ENCODE measurements around the gene POLR3K. TPM values are rescaled to one million over a fixed set of nuclear protein-coding genes. Genes with fewer than 3 reads are reported as not detected.

Gene POLR3K
- total RNA-seq (2014; rRNA removed; shearing (Covaris generic)), result 8.3 and 11.2 TPM in 2 replicates

DNA sequence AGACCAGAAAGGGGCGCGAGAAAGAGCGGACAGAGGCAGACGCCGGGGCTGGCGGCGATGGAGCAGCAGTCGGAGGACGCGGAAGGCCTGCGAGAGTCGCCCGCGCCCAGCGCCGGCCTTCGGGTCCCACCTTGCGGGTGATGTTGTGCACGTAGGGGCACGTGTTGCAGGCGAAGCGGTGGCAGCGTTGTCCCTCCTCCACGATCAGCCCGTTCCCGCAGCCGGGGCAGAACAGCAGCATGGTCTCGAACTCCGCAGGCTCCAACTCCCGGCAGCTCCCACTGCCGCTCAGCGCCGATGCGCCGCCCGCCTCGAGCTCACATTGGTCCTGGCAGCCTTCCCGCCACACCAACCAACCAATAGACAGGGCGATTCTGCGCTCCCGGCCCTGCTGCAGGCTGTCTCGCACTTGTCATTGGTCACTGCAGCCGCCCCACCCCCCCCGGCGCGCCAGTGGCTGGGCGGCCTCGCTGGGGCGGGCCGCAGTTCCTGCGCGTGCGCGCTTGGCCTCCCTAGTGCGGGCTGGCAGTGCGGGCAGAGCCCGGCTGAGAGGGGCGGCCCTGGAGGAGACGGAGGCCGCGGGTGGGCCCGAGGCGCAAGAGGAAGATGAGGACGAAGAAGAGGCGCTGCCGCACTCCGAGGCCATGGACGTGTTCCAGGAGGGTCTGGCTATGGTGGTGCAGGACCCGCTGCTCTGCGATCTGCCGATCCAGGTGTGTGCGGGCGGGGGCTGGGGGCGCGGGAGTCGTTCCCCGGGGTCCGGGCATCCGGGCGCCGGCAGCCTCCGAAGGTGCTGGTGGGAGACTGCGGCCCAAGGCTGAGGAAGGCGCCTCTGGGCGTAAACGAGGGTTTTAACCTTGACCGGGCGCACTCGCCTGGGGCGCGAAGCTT lies at the start of gene POLR3K, which contains the start of gene SNRNP25:
TSS of gene POLR3K (minus strand) at position 263 of the 891 bp plus-strand sequence. CDS start at position 241, 22 bp downstream.
TSS of gene SNRNP25 (plus strand) at position 483 of the 891 bp plus-strand sequence. CDS start at position 672, 189 bp downstream.
- DNase-seq (ENCODE audit: low read depth), result peak; percentile 97

DNA sequence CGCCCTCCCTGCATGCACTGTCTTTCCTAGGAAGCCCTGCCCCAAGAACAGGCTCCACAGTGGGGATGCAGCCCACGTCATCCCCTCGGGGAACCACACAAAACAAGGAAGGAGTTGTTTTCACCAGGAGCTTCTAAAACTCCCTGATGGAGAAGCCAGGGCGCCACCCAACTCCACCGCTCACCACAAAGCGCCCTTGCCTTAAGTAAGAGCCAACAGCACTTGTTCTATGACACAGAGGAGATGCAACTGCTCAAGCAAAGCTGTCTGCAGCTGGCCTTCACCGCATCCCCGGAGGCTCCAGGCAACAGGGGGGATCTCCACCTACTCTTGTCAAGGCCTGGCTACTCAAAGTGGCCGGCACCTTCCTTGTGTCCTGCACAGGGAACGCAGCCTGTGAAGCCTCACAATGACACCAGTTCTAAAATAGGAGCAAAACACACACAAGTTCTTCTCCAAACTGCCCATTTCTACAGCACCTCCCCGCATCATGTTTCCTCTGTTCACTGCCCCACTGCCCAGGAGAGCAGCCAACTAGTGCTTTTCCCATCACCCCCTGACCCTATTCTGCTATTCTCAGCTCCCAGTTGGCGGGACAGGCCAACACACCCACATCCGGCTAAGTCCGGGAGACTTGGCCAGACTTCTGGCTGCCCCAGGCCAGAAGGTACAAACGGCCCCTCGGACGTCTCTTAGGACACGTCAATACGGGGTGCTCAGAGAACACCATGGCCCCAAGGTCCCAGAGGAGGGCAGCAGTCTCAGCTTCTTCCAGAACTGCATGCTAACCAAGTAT lies 48.9 kb upstream of the POLR3K start:
- no peak for DNase-seq (ENCODE audit: low read depth)

DNA sequence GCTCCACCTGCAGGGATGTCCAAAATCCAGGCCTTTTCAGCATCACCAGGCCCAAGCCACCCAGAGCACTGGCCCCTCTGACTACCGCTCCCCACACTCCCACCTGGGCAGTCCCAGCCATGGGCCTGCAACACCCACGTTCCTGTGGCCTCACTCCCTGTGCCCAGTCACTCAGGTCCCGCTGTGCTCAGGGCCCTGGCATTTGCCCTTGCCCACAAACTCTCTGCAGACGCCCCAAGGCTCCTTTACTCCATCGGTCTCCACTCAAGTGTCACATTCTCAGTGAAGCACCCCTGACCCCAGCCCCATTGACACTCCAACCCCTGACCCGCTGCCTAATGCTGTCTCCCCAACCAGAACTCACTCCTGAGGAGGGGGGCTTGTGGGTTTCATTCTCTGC lies 48.2 kb upstream of the POLR3K start:
- DNase-seq (ENCODE audit: low read depth), result peak; percentile 37

DNA sequence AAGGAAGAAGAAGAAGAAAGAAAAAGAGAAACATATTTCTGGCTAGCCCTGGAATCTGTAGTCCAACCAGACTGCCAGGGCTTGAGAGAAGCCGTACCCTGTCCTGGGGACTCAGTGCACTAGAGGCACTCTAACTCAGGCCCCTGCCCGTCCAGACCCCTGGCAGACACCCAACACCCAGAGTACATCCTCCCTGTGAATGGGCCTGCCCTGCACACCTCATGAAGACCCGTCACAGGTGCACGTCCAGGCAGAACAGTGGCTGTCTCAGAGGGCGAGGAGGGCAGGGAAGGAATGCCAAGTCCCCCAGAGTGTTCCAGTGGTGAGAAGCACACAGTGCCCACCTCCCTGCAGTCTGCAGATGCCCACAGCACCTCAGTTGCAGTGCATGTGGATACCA lies 47.6 kb upstream of the POLR3K start:
- no peak for DNase-seq (ENCODE audit: low read depth)

DNA sequence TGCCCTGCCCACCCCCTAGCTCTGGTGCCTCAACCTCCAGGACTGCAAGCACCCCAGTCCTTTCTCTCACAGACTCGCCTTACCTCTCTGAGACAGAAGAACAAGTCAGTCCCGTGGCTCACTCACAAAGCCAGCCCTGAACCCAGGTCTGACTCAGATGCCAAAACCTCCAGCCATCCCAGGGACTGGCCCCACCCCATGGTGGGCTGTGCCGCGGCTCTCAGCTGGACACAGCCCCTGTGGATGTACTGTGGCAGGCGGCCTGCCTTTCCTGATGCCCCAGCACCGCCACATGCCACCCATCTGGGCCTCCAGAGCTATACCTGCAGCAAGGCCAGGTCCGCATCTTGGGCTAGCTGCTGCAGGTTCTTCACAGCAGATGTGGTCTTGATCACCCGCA lies 44.4 kb upstream of the POLR3K start:
- DNase-seq (ENCODE audit: low read depth), result peak; percentile 48

DNA sequence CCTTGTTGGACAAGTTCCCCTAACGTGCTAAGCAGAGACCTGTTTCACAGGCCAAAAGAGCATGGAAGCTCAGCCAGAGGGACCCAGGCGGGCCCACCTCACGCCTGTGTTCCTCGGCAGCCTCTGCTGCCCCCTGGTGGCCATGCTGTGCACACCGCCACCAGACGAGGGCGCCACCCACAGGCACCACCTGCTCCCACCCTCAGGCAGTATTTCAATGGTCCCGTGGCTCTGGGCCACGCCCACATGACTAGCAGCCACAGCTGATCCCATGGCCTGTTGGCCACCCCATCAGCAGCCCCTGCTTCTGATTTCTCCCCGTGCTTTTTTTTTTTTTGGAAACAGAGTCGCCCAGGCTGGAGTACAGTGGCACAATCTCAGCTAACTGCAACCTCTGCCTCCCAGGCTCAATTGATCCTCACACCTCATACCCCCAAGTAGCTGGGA lies 43.5 kb upstream of the POLR3K start:
- DNase-seq (ENCODE audit: low read depth), result peak; percentile 79

DNA sequence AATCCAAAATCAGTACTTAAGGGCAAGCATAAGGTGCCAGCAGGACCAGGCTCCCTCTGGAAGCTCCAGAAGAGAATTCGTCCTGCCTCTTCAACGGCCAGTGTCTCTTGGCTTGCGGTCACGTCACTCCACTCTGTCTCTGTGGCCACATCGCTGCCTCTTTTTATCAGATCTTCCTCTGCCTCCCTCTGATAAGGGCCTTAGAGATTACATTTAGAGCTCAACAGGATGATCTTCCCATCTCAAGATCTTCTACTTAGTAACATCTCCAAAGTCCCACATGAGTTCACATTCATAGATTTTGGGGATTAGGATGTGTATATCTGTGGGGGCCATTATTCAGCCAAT lies 41.5 kb upstream of the POLR3K start:
- DNase-seq (ENCODE audit: low read depth), result no peak

DNA sequence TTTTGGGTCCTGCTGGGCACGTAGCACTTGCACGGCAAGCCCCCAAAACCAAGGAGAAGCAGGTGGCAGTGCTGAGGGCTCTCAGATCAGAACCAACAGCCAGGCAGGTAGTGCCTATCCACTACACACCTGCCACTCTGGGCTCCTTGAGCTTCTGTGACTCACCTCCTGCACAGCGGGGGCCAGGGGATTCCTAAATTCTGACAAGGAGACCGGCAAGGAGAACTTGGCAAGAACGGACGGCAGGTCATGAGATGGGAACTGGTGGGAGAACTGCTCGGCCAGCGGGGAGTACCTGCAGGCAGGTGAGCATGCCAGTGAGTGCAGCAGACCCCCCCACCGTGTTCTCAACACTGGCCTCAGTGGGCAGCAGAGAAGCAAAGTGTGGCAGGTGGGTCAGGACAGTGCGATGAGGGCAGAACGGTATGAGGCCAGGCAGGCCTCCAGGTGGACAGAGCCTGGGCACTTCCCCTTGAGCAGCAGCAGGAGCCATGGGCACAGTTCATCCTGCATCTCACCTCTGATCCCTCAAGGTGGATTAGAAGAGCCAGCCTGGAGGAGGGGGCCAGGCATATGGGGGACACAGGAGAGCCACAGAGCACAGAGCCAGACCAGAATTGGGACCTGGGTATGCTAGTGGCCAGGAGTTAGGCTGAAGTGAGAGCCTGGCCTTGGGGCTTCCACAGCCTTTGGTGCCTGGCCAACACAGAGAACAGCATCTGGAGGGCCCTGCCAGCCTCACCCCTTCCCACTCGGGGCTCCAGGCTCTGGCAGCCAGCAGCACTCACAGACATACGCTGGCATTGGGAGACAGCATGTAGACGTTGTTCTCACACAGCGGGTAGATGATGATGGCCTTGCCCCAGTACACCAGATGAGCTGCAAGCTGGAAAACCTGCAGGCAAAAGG lies 39.3 kb upstream of the POLR3K start:
- DNase-seq (ENCODE audit: low read depth), result no peak

DNA sequence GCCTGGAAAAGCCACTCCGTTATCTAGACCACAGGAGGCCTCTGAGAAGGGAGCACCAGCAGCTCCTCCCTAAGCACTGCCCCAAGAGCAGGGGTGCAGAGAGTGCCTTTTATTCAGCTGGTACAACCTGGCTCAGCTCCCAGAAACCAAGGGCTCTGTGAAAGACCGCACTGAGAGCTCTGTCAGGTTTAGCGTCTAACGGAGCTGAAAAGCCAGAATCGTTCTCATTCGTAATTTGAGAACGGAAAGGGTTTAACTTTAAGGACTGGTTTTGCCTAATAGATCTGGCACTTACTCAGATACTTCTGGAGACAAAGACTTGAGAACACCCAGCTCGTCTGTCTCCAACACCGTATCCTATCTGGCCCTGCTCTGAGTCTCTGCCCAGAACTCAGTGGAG lies 38.1 kb upstream of the POLR3K start:
- no peak for DNase-seq (ENCODE audit: low read depth)

DNA sequence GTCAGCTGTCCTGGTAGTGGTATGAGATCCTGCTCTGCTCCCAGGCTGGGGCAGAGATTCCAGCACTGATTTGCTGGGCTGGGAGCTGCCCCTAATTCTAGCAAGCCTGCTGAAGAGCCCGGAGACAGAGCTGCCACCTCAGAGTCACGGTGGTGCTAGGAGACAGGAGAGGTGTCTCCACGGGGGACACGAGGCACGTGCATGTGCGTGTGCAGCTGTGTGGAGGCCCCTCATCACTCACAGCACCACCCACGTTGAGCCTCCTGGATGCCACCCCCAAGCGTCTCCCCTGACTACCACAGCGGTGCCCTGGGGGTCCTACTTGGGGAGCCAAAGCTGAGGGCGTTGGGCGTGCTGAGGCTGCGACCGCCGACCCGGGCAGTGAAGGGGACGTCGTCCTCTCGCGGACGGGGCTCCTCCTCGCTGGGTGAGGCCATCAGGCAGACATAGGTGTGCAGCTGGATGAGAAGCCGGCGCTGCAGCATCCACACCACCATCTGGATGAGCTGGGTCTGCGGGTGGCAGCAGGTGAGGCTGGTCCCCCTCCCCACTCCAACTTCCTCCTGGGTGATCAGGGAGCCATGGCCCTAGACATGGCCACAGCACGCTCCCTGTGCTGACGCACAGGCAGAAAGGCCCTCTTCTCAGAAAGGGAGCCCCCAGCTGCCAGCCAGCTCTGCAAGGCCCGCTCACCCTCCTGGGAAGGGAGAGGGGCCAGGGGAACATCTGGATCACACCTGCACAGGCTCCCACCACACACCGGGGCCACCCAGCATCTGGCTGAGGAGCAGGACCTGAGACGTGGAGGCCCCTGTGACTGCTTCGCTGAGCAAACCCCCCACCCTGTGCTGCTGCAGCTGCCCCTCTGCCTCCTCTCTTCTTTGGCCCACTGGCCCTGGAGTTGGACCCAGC lies 36.2 kb upstream of the POLR3K start:
- DNase-seq (ENCODE audit: low read depth), result no peak

DNA sequence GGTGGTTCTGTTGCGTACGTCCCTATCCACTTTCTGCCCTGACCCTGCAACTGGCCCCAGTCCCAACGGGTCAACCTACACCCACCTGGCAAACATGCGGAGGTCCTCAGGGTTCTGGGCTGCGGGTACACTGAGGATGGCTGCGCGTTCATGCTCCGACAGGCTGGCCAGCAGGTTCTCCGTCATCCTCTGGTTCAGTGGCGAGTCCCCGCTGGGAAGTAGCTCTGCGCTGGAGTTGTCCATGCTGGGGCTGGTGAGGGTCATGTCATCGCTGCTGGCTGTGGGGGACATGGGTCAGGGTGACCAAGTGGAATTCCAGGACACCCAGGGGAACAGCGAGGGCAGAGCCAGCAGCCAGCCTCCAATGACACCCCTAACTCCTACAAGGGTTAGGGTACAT lies 35.2 kb upstream of the POLR3K start:
- DNase-seq (ENCODE audit: low read depth), result no peak

DNA sequence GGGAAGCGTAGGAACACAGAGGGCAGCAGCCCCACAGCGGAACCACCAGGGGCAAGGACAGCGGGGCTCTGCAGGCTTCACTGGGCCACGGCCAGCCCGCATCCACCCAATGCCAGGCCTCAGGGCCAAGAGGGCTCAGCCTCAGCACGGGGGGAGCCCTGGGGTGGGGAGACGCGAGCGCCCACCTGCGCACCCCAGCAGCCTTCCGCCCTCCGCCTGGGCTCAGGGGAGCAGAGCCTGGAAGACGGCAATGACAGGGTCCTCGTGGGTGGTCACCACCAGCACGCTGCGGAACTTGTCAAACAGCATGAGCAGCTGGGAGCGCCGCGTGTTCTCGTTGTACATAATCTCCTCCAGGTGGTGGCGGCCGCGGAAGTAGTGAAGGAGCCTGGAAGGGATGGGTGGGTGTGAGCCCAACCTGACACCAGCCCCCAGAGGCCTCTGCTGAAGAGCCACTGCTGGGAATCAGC lies 33.1 kb upstream of the POLR3K start:
- no peak for DNase-seq (ENCODE audit: low read depth)

DNA sequence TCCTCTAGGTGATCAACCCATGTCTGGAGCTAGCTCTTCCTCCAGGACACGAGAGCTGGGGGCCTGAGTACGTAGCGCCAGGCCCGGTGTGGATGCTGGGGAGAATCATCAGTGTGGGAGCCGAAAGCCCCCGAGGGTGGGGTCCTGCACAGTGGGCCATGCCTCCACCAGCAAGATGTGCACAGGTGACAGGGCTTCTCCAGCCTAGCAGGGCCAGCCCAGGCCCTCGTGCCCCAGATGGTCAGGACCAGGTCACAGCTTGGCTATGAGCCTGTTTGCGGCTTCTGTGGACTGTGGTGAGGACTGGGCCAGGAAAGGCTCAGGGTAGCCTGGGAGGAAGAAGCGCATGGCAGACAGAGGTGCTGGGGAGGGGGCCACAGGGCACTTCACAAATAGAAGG lies 32.5 kb upstream of the POLR3K start:
- DNase-seq (ENCODE audit: low read depth), result no peak

DNA sequence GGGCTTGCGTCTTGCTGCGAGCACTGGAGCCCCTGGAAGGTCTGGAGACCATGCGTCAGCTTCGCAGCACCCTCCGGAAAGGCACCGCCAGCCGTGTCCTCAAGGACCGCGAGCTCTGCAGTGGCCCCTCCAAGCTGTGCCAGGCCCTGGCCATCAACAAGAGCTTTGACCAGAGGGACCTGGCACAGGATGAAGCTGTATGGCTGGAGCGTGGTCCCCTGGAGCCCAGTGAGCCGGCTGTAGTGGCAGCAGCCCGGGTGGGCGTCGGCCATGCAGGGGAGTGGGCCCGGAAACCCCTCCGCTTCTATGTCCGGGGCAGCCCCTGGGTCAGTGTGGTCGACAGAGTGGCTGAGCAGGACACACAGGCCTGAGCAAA lies 32.0 kb upstream of the POLR3K start:
- no peak for DNase-seq (ENCODE audit: low read depth)

DNA sequence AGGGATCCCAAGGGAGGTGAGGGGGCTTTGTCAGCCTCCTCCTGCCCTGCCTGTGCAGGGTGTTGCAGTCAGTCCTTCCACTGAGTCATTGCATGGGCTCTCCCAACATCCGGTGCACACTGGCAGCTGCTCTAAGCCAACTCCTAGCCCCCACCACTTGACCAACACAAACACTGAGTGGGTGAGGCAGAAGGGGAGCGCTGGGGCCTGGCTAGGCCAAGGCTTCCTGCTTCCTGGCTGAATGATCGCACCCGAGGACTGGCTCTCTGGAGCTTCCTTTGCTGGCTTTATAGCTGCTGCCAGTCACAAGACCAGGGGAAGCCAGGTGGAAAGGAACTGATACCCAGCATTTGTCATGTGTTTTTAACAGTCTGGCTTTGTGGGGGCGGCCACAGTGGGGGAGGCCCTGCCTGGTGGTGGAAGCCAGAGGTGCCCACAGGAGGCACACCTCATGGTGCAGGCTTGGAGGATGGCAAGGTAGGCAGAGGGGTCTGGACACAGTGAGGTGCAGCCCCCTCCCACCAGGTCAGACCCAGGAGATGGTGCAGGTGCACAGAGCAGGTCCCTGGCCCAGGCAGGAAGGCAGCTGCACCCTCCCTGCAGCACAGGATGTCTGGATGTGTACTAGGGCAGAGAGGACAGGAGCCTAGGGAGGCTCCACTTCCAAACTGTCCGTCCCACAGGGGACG lies 31.5 kb upstream of the POLR3K start:
- DNase-seq (ENCODE audit: low read depth), result peak; percentile 94

DNA sequence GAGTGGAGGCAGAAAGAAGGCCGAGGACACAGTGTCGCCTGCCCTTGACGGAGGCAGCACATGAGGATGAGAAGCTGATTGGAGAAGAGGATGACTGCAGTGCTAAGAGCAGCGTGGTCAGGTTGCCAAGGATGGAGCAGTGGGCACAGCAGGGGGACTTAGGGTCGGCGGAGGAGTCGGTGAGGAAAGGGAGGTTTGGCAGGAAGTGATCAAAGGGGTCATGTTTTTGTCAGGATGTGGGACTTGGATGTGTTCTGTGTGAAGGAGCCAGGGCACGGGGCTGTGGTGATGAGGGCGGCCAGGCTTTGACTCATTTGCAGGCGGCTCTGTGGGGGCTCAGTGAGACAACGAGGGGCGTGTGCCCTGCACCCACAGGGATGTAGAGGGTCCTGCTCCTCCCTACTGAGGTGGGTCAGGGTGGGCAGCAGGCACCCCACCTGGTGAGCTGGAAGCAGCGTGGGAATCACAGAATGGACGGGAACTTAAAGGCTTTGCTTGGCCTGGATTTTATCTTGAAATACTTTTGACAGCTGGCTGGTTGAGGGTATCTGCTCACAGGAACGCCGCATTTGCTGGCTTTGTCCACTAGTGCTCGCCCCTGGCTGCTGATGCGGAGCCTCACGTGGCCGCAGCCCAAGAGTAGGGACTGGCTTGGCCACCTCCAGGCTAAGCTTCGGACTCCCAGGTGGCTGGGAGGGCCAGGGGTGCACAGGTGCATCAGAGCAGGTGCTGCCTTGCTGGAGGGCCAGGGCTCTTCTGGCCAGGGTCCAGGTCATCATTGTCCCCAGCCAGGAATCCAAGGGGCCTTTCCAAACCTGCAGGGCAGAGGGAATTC lies 30.6 kb upstream of the POLR3K start:
- DNase-seq (ENCODE audit: low read depth), result no peak

DNA sequence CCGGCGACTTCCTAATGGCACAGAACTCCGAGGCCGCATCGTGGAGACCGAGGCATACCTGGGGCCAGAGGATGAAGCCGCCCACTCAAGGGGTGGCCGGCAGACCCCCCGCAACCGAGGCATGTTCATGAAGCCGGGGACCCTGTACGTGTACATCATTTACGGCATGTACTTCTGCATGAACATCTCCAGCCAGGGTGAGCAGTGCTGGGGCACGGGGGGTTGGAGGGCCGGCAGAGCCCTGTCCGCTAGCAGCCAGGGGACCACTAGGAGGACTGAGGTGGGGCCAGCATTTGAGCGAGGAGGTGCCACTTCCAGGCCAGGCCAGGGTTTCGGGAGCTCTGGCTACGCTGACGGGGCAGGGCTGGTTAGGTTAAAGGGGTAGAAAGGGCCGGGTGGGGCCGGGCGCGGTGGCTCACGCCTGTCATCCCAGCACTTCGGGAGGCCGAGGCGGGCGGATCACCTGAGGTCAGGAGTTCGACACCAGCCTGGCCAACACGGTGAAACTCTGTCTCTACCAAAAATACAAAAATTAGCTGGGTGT lies 29.7 kb upstream of the POLR3K start:
- DNase-seq (ENCODE audit: low read depth), result no peak

DNA sequence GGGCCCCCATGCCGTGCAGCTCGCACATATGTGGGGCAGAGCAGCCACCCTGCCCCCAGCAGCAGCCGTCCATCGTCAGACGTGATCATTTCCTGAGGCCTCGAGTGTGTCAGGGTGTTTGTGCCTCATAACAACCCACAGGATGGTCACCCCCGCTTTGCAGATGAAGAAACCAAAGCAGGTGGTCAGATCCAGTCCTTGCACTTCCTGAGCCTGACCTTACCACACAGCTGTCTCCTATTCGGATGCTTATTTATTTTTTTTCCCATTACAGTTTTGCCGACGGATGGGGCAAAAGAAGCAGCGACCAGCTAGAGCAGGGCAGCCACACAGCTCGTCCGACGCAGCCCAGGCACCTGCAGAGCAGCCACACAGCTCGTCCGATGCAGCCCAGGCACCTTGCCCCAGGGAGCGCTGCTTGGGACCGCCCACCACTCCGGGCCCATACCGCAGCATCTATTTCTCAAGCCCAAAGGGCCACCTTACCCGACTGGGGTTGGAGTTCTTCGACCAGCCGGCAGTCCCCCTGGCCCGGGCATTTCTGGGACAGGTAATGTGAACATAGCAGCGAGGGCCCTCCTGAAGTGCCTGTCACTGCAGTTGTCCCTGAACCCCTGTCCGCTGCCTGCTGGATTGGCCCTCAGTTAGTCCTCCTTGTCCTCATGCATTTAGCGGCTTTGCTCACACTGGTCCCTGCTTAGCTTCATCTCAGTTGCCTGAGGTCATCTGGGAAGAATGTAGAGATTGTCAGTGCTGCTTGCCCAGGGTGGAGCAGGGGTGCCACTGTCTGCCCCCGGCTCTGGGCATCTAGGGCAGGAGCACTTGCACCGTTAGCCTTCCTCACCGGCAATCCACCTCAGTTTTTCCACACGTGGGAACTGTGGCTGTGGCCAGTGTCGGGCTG lies 26.0 kb upstream of the POLR3K start:
- DNase-seq (ENCODE audit: low read depth), result no peak

Data from M059J (cell line).